Activated CD4-positive, alpha-beta T cell treated with anti-CD3 and anti-CD28 coated beads, Interleukin-10, Interleukin-2, amounts not matched to agents 100 ng/mL and 50 ng/mL, durations not matched to agents 16 hours and 8 hours (primary cell): Measurements from ENCODE around the gene GALNTL6.
"Not testable (repeated sequence)": the region's sequence is repeated elsewhere in the genome, so short reads cannot be mapped to it uniquely, and the experiment has no call there.

Source experiments
- DNase-seq: peaks from one replicate; pipeline ENCODE4 v3.0.0-alpha.2; 2020

Gene GALNTL6

GRCh38 chr4:172412851-172413580 lies 599.8 kb downstream of the GALNTL6 start:
- no peak for DNase-seq

- DNase-seq = not testable (repeated sequence)
These were observed 615.8 kb downstream of the GALNTL6 start for GRCh38 chr4:172428979-172429378.

GRCh38 chr4:172480471-172480870 lies 667.3 kb downstream of the GALNTL6 start:
- no peak for DNase-seq

GRCh38 chr4:172481802-172482508 lies 668.8 kb downstream of the GALNTL6 start:
- no peak for DNase-seq

- DNase-seq = no peak
These were observed 671.8 kb downstream of the GALNTL6 start for GRCh38 chr4:172485007-172485406.

GRCh38 chr4:172486531-172486930 lies 673.3 kb downstream of the GALNTL6 start:
- no peak for DNase-seq

- DNase-seq = no peak
These were observed 676.7 kb downstream of the GALNTL6 start for GRCh38 chr4:172489861-172490260.

GRCh38 chr4:172495769-172496168 lies 682.6 kb downstream of the GALNTL6 start:
- DNase-seq = no peak

- no peak for DNase-seq
These were observed 684.1 kb downstream of the GALNTL6 start for GRCh38 chr4:172497321-172497720.

- DNase-seq = no peak
These were observed 700.8 kb downstream of the GALNTL6 start for GRCh38 chr4:172514011-172514410.

GRCh38 chr4:172514801-172515200 lies 701.6 kb downstream of the GALNTL6 start:
- no peak for DNase-seq

- DNase-seq = no peak
These were observed 702.2 kb downstream of the GALNTL6 start for GRCh38 chr4:172515266-172515879.

GRCh38 chr4:172517391-172517790 lies 704.2 kb downstream of the GALNTL6 start:
- no peak for DNase-seq

- DNase-seq = no peak
These were observed 708.0 kb downstream of the GALNTL6 start for GRCh38 chr4:172521248-172521647.

- no peak for DNase-seq
These were observed 708.5 kb downstream of the GALNTL6 start for GRCh38 chr4:172521680-172522079.

- DNase-seq = no peak
These were observed 730.0 kb downstream of the GALNTL6 start for GRCh38 chr4:172543249-172543648.

GRCh38 chr4:172546782-172547181 lies 733.6 kb downstream of the GALNTL6 start:
- no peak for DNase-seq

- DNase-seq = no peak
These were observed 734.5 kb downstream of the GALNTL6 start for GRCh38 chr4:172547724-172548123.

GRCh38 chr4:172553216-172553615 lies 740.0 kb downstream of the GALNTL6 start:
- DNase-seq = no peak

- no peak for DNase-seq
These were observed 741.4 kb downstream of the GALNTL6 start for GRCh38 chr4:172554588-172554987.

- DNase-seq = no peak
These were observed 742.5 kb downstream of the GALNTL6 start for GRCh38 chr4:172555725-172556124.

- DNase-seq = peak; percentile 13
These were observed 760.7 kb downstream of the GALNTL6 start for GRCh38 chr4:172573899-172574298.

GRCh38 chr4:172578712-172579111 lies 765.5 kb downstream of the GALNTL6 start:
- no peak for DNase-seq

GRCh38 chr4:172584816-172585215 lies 771.6 kb downstream of the GALNTL6 start:
- no peak for DNase-seq
